ENCODE results near the gene ZBTB11. TPM values are rescaled to one million over a fixed set of nuclear protein-coding genes. Genes with fewer than 3 reads are reported as not detected.
A peak's percentile ranks its signal among the peaks of the same experiment; 100 is the strongest.
"Not testable (repeated sequence)": the region's sequence is repeated elsewhere in the genome, so short reads cannot be mapped to it uniquely, and the experiment has no call there.

ZBTB11 gene
- total RNA-seq, 2 donors from 2014 or later: 27.7 to 35.8 TPM

- peak; percentile 68 for DNase-seq (ENCODE audit: low spot score)
- Mint-ChIP-seq H3K27me3 (no peaks in the 10 kb centered on the region), H3K27ac (peak overlapping the region; percentile 70 to 89), H3K4me1 (ENCODE audit: low read depth in 2 of 2) (peaks cover 23% of the 10 kb centered on the region in 2 donors), H3K36me3 (no peaks in the 10 kb centered on the region), H3K9me3 (no peaks in the 10 kb centered on the region), H3K4me3 (peak overlapping the region; percentile 44)
- ATAC-seq: peak; percentile 93
Observed at GRCh38 chr3:101643861-101644613, 32.9 kb downstream of the ZBTB11 start.

GRCh38 chr3:101643009-101643844 lies 33.7 kb downstream of the ZBTB11 start:
- peak in 1 of 2 donors; percentile 2 for ATAC-seq
- Mint-ChIP-seq H3K9me3 (no peaks in the 10 kb centered on the region), H3K27ac (peak overlapping the region; percentile 70 to 89), H3K4me3 (peak overlapping the region; percentile 44), H3K4me1 (ENCODE audit: low read depth in 2 of 2) (peaks cover 23% of the 10 kb centered on the region in 2 donors), H3K36me3 (no peaks in the 10 kb centered on the region), H3K27me3 (no peaks in the 10 kb centered on the region)
- DNase-seq (ENCODE audit: low spot score): no peak

- no peaks in the 10 kb centered on the region for H3K27me3 Mint-ChIP-seq
- DNase-seq (ENCODE audit: low spot score) (no peak), ATAC-seq (no peak)
- H3K9me3 Mint-ChIP-seq: no peaks in the 10 kb centered on the region
- peak overlapping the region in 1 of 2 donors; percentile 89 for H3K27ac Mint-ChIP-seq
- H3K4me1 Mint-ChIP-seq (ENCODE audit: low read depth in 2 of 2): peaks cover 23% of the 10 kb centered on the region in 2 donors
- no peak overlapping the region for H3K4me3 Mint-ChIP-seq
- H3K36me3 Mint-ChIP-seq: no peaks in the 10 kb centered on the region
Observed at GRCh38 chr3:101642441-101642840, 34.5 kb downstream of the ZBTB11 start.

GRCh38 chr3:101641397-101642115 lies 35.4 kb downstream of the ZBTB11 start:
- DNase-seq (ENCODE audit: low spot score); H3K27me3 Mint-ChIP-seq; ATAC-seq; H3K4me3 Mint-ChIP-seq; H3K36me3 Mint-ChIP-seq; H3K9me3 Mint-ChIP-seq: not testable (repeated sequence)
- Mint-ChIP-seq H3K27ac (peak overlapping the region in 1 of 2 donors; percentile 89), H3K4me1 (ENCODE audit: low read depth in 2 of 2) (peaks cover 23% of the 10 kb centered on the region in 2 donors)

GRCh38 chr3:101640256-101640655 lies 36.7 kb downstream of the ZBTB11 start:
- no peak for DNase-seq (ENCODE audit: low spot score)
- no peaks in the 10 kb centered on the region for H3K36me3 Mint-ChIP-seq
- H3K27ac Mint-ChIP-seq: no peak overlapping the region
- peaks cover 17 to 18% of the 10 kb centered on the region in 2 donors for H3K4me1 Mint-ChIP-seq (ENCODE audit: low read depth in 2 of 2)
- no peak overlapping the region for H3K4me3 Mint-ChIP-seq
- no peak for ATAC-seq
- no peaks in the 10 kb centered on the region for H3K27me3 Mint-ChIP-seq
- no peaks in the 10 kb centered on the region for H3K9me3 Mint-ChIP-seq

GRCh38 chr3:101639280-101639963 lies 37.5 kb downstream of the ZBTB11 start:
- H3K36me3 Mint-ChIP-seq: no peaks in the 10 kb centered on the region
- DNase-seq (ENCODE audit: low spot score) (no peak), ATAC-seq (no peak)
- no peak overlapping the region for H3K4me3 Mint-ChIP-seq
- no peak overlapping the region for H3K27ac Mint-ChIP-seq
- H3K27me3 Mint-ChIP-seq: no peaks in the 10 kb centered on the region
- no peaks in the 10 kb centered on the region for H3K9me3 Mint-ChIP-seq
- peaks cover 12 to 14% of the 10 kb centered on the region in 2 donors for H3K4me1 Mint-ChIP-seq (ENCODE audit: low read depth in 2 of 2)

GRCh38 chr3:101638261-101638745 lies 38.6 kb downstream of the ZBTB11 start:
- Mint-ChIP-seq H3K36me3 (no peaks in the 10 kb centered on the region), H3K4me3 (no peak overlapping the region), H3K27me3 (no peaks in the 10 kb centered on the region), H3K9me3 (no peaks in the 10 kb centered on the region), H3K27ac (no peak overlapping the region), H3K4me1 (ENCODE audit: low read depth in 2 of 2) (peaks cover under 1 to 5% of the 10 kb centered on the region in 2 donors)
- DNase-seq (ENCODE audit: low spot score) (no peak), ATAC-seq (no peak)

GRCh38 chr3:101637451-101637850 lies 39.5 kb downstream of the ZBTB11 start:
- no peaks in the 10 kb centered on the region for H3K9me3 Mint-ChIP-seq
- no peaks in the 10 kb centered on the region for H3K36me3 Mint-ChIP-seq
- no peak for ATAC-seq
- H3K4me1 Mint-ChIP-seq (ENCODE audit: low read depth in 2 of 2): peaks cover 0 to 2% of the 10 kb centered on the region in 2 donors
- no peak overlapping the region for H3K27ac Mint-ChIP-seq
- no peaks in the 10 kb centered on the region for H3K27me3 Mint-ChIP-seq
- H3K4me3 Mint-ChIP-seq: no peak overlapping the region
- no peak for DNase-seq (ENCODE audit: low spot score)

GRCh38 chr3:101635954-101636798 lies 40.8 kb downstream of the ZBTB11 start:
- DNase-seq (ENCODE audit: low spot score): no peak
- Mint-ChIP-seq H3K4me1 (ENCODE audit: low read depth in 2 of 2) (peaks cover 0 to 2% of the 10 kb centered on the region in 2 donors), H3K27ac (no peak overlapping the region), H3K9me3 (no peaks in the 10 kb centered on the region), H3K4me3 (no peak overlapping the region), H3K27me3 (no peaks in the 10 kb centered on the region), H3K36me3 (no peaks in the 10 kb centered on the region)
- peak; percentile 79 to 80 for ATAC-seq

GRCh38 chr3:101635345-101635744 lies 41.6 kb downstream of the ZBTB11 start:
- ATAC-seq (no peak), DNase-seq (ENCODE audit: low spot score) (no peak)
- no peaks in the 10 kb centered on the region for H3K27me3 Mint-ChIP-seq
- no peaks in the 10 kb centered on the region for H3K9me3 Mint-ChIP-seq
- no peaks in the 10 kb centered on the region for H3K36me3 Mint-ChIP-seq
- H3K4me1 Mint-ChIP-seq (ENCODE audit: low read depth in 2 of 2): peaks cover 0 to 2% of the 10 kb centered on the region in 2 donors
- no peak overlapping the region for H3K4me3 Mint-ChIP-seq
- peak overlapping the region in 1 of 2 donors; percentile 44 for H3K27ac Mint-ChIP-seq

GRCh38 chr3:101634591-101635196 lies 42.2 kb downstream of the ZBTB11 start:
- Mint-ChIP-seq H3K36me3 (no peaks in the 10 kb centered on the region), H3K9me3 (no peaks in the 10 kb centered on the region), H3K4me1 (ENCODE audit: low read depth in 2 of 2) (peaks cover 0 to 2% of the 10 kb centered on the region in 2 donors), H3K4me3 (no peak overlapping the region), H3K27ac (peak overlapping the region in 1 of 2 donors; percentile 44), H3K27me3 (no peaks in the 10 kb centered on the region)
- ATAC-seq: no peak
- DNase-seq (ENCODE audit: low spot score): no peak

- Mint-ChIP-seq H3K36me3 (no peaks in the 10 kb centered on the region), H3K4me3 (no peak overlapping the region), H3K27me3 (no peaks in the 10 kb centered on the region), H3K27ac (no peak overlapping the region), H3K4me1 (ENCODE audit: low read depth in 2 of 2) (peaks cover 0 to 2% of the 10 kb centered on the region in 2 donors), H3K9me3 (no peaks in the 10 kb centered on the region)
- ATAC-seq (no peak), DNase-seq (ENCODE audit: low spot score) (no peak)
Observed at GRCh38 chr3:101633186-101633585, 43.7 kb downstream of the ZBTB11 start.

Measured in natural killer cell treated with Interleukin-12 subunit alpha and Interleukin-12 subunit beta and Interleukin-15 and Interleukin-18, amount 100 ng/mL, for 72 hours (primary cell).